ENCODE measurements around the gene ACKR2.
A peak's percentile ranks its signal among the peaks of the same experiment; 100 is the strongest.

Gene ACKR2

GRCh38 chr3:42887084-42887483 lies 77.8 kb downstream of the ACKR2 start:
- no peak for DNase-seq (ENCODE audit: low read depth in 2 of 2)

GRCh38 chr3:42891042-42891441 lies 81.8 kb downstream of the ACKR2 start:
- no peak for DNase-seq (ENCODE audit: low read depth in 2 of 2)

GRCh38 chr3:42892169-42892568 lies 82.9 kb downstream of the ACKR2 start:
- no peak for DNase-seq (ENCODE audit: low read depth in 2 of 2)

GRCh38 chr3:42892807-42893206 lies 83.6 kb downstream of the ACKR2 start:
- no peak for DNase-seq (ENCODE audit: low read depth in 2 of 2)

GRCh38 chr3:42894698-42895579 lies 85.7 kb downstream of the ACKR2 start:
- DNase-seq (ENCODE audit: low read depth in 2 of 2) = no peak

GRCh38 chr3:42895580-42895868 lies 86.3 kb downstream of the ACKR2 start:
- no peak for DNase-seq (ENCODE audit: low read depth in 2 of 2)

- DNase-seq (ENCODE audit: low read depth in 2 of 2) = no peak
Observed at GRCh38 chr3:42898896-42899675, 89.8 kb downstream of the ACKR2 start.

GRCh38 chr3:42900226-42901072 lies 91.2 kb downstream of the ACKR2 start:
- DNase-seq (ENCODE audit: low read depth in 2 of 2) = no peak

GRCh38 chr3:42901073-42901415 lies 91.8 kb downstream of the ACKR2 start:
- no peak for DNase-seq (ENCODE audit: low read depth in 2 of 2)

- no peak for DNase-seq (ENCODE audit: low read depth in 2 of 2)
Observed at GRCh38 chr3:42902257-42902656, 93.0 kb downstream of the ACKR2 start.

GRCh38 chr3:42904076-42904475 lies 94.8 kb downstream of the ACKR2 start:
- DNase-seq (ENCODE audit: low read depth in 2 of 2) = no peak

GRCh38 chr3:42905740-42906069 lies 96.5 kb downstream of the ACKR2 start:
- DNase-seq (ENCODE audit: low read depth in 2 of 2) = no peak

GRCh38 chr3:42906070-42906847 lies 97.0 kb downstream of the ACKR2 start, which contains the start of gene ZNF662:
Gene ZNF662, plus strand, starts transcription at chr3:42906142. Its CDS starts 1,973 bp downstream, at chr3:42908115.
- DNase-seq (ENCODE audit: low read depth in 2 of 2) = peak in 1 of 2 donors; percentile 5

- DNase-seq (ENCODE audit: low read depth in 2 of 2) = no peak
Observed at GRCh38 chr3:42906848-42907183, 97.6 kb downstream of the ACKR2 start.

- DNase-seq (ENCODE audit: low read depth in 2 of 2) = no peak
Observed at GRCh38 chr3:42908675-42909074, 99.4 kb downstream of the ACKR2 start.

- no peak for DNase-seq (ENCODE audit: low read depth in 2 of 2)
Observed at GRCh38 chr3:42911551-42911950, 102.3 kb downstream of the ACKR2 start.

GRCh38 chr3:42914771-42915515 lies 105.7 kb downstream of the ACKR2 start:
- DNase-seq (ENCODE audit: low read depth in 2 of 2) = no peak
